OCI-LY3 (cell line): ENCODE results near the gene FNBP1.

Experiments used
- H2AFZ ChIP-seq: fragments of 200-600, 300-600 bp; shearing (Covaris generic); 2 replicates; pipeline ENCODE4 v1.6.0; 2014; ENCODE audit warnings: antibody characterized with exemption, low read depth, low read length
- H3K27ac ChIP-seq: fragments of 200-600, 300-600 bp; sonication (generic); 2 replicates; pipeline ENCODE4 v1.5.1; 2014; ENCODE audit warnings: mild to moderate bottlenecking, low read length, moderate library complexity, mixed read lengths
- H3K27me3 ChIP-seq: fragments of 200-600, 300-600 bp; sonication (generic); 2 replicates; pipeline ENCODE4 v1.6.1; 2014; ENCODE audit warnings: low read depth, low read length, mixed read lengths
- H3K36me3 ChIP-seq: fragments of 200-600, 300-600 bp; sonication (generic); replicated peaks from 2 replicates; pipeline ENCODE3; 2014; ENCODE audit warnings: low read depth, low read length, mixed read lengths
- H3K4me1 ChIP-seq: fragments of 300-600, 200-600 bp; sonication (generic); 2 replicates; pipeline ENCODE4 v1.6.1; 2014; ENCODE audit warnings: low read length, mixed read lengths
- H3K4me2 ChIP-seq: fragments of 200-600, 300-600 bp; sonication (generic); 2 replicates; pipeline ENCODE4 v1.6.1; 2014; ENCODE audit warnings: low read length, mixed read lengths
- H3K4me3 ChIP-seq: fragments of 300-600, 200-600 bp; sonication (generic); 2 replicates; pipeline ENCODE4 v1.5.1; 2014; ENCODE audit warnings: antibody characterized with exemption, mild to moderate bottlenecking, low read length, moderate library complexity
- H3K79me2 ChIP-seq: fragments of 300-600, 200-600 bp; shearing (Covaris generic); 2 replicates; pipeline ENCODE4 v1.6.1; 2014; ENCODE audit warnings: mild to moderate bottlenecking, low read length, mixed read lengths
- H3K9ac ChIP-seq: fragments of 300-600, 200-600 bp; shearing (Covaris generic); 2 replicates; pipeline ENCODE4 v1.6.0; 2014; ENCODE audit warnings: mild to moderate bottlenecking, low read length, moderate library complexity
- H3K9me3 ChIP-seq: fragments of 200-600, 300-600 bp; shearing (Covaris generic); 2 replicates; pipeline ENCODE4 v1.6.1; 2014; ENCODE audit warnings: low read length, mixed read lengths; ENCODE audit not compliant: insufficient read depth
- H4K20me1 ChIP-seq: fragments of 200-600, 300-600 bp; sonication (generic); 2 replicates; pipeline ENCODE4 v1.6.1; 2016; ENCODE audit warnings: low read length, mixed read lengths; ENCODE audit not compliant: insufficient read depth
- CTCF ChIP-seq: fragments of 200-600, 300-600 bp; sonication (generic); IDR thresholded peaks from 2 replicates; pipeline ENCODE4 v1.5.1; 2014; ENCODE audit warnings: antibody characterized with exemption, low read length, low read depth
- EZH2phosphoT487 ChIP-seq: fragments of 200-600 bp; shearing (Covaris generic); IDR thresholded peaks from 2 replicates; pipeline ENCODE4 v1.6.1; 2018; ENCODE audit warnings: antibody characterized with exemption, mixed run types, low read depth

The FNBP1 gene

GRCh38 chr9:129839324-129840023, 203.5 kb downstream of the FNBP1 start:
- Histone ChIP-seq H3K36me3 (no peaks in the 10 kb centered on the region), H3K27ac (no peak overlapping the region), H3K9me3 (no peaks in the 10 kb centered on the region), H4K20me1 (no peaks in the 10 kb centered on the region), H3K4me3 (no peak overlapping the region), H3K27me3 (no peaks in the 10 kb centered on the region), H3K4me1 (peaks cover 7% of the 10 kb centered on the region), H3K9ac (no peak overlapping the region), H3K79me2 (peaks cover 14% of the 10 kb centered on the region), H3K4me2 (no peak overlapping the region), H2AFZ (no peak overlapping the region)
- TF ChIP-seq EZH2phosphoT487 (no peak), CTCF (no peak)

GRCh38 chr9:129838707-129839259, 204.2 kb downstream of the FNBP1 start:
- H3K79me2 ChIP-seq: peaks cover 21% of the 10 kb centered on the region
- no peak for TF ChIP-seq CTCF
- no peak for TF ChIP-seq EZH2phosphoT487
- no peak overlapping the region for H3K4me2 ChIP-seq
- no peaks in the 10 kb centered on the region for H4K20me1 ChIP-seq
- no peaks in the 10 kb centered on the region for H3K27me3 ChIP-seq
- H3K9me3 ChIP-seq: no peaks in the 10 kb centered on the region
- H2AFZ ChIP-seq: no peak overlapping the region
- H3K4me1 ChIP-seq: peaks cover 11% of the 10 kb centered on the region
- H3K36me3 ChIP-seq: no peaks in the 10 kb centered on the region
- no peak overlapping the region for H3K27ac ChIP-seq
- no peak overlapping the region for H3K9ac ChIP-seq
- H3K4me3 ChIP-seq: no peak overlapping the region
